GM12878 (cell line): ENCODE measurements around the gene SORCS1. TPM values are rescaled to one million over a fixed set of nuclear protein-coding genes. Genes with fewer than 3 reads are reported as not detected.
A peak's percentile ranks its signal among the peaks of the same experiment; 100 is the strongest.

Experiments
- ATAC-seq: fragments of 200-7000 bp; cut with Tn5 transposase; 3 replicates; pipeline ENCODE4 v1.9.1; 2020; ENCODE audit warnings: mild to moderate bottlenecking, moderate library complexity
- BruUV-seq: library from RNA; stranded (reverse); fragments of 400-500 nt; replicated peaks from 2 replicates; lab custom pipeline; 2021; lab: Mats Ljungman, UMichigan
- CTCF ChIA-PET: fragments of 300-600 bp; sonication (Branson Sonifier 250); formaldehyde crosslinking; extraction: SDS; loops from one replicate; lab custom pipeline; 2021; ENCODE audit warnings: inconsistent platforms; lab: Yijun Ruan, JAX
- POLR2A ChIA-PET: fragments of 350-600 bp; formaldehyde crosslinking; extraction: SDS; loops from one replicate; lab custom pipeline; 2021; ENCODE audit warnings: inconsistent platforms; lab: Charles Lee
- RAD21 ChIA-PET: fragments of 300-600 bp; sonication (Branson Sonifier 250); formaldehyde crosslinking; loops from one replicate; lab custom pipeline; 2023; ENCODE audit warnings: antibody characterized with exemption; ENCODE audit not compliant: unreplicated experiment; lab: Charles Lee
- SMC1A ChIA-PET: fragments of 300-600 bp; sonication (Branson Sonifier 250); formaldehyde crosslinking; loops from one replicate; lab custom pipeline; 2023; ENCODE audit not compliant: unreplicated experiment, uncharacterized antibody; lab: Charles Lee
- DNase-seq: peaks from one replicate; pipeline ENCODE4 v3.0.0-alpha.2; 2011; ENCODE audit warnings: low read depth, low spot score
- FAIRE-seq: peaks from 3 replicates; lab custom pipeline; 2011; peaks lifted over from hg19 to GRCh38; lab: Jason Lieb, UNC
- H2AFZ ChIP-seq: 2 replicates; pipeline ENCODE4 v1.6.0; 2011; ENCODE audit warnings: low read depth, low read length, control low read depth; ENCODE audit not compliant: control insufficient read depth
- H3K27ac ChIP-seq: 2 replicates; pipeline ENCODE4 v1.5.1; 2011; ENCODE audit warnings: control low read depth; ENCODE audit not compliant: control insufficient read depth, insufficient read depth
- H3K27me3 ChIP-seq, 2 experiments: replicated peaks in 1 of 2; 2 replicates each; pipeline versions ENCODE4 v1.6.0 to v1.6.1; 2011; ENCODE audit warnings: low read length in 1 of 2; ENCODE audit not compliant: control insufficient read depth in 2 of 2, insufficient read depth in 2 of 2
- H3K36me3 ChIP-seq, 2 experiments: 2 replicates each; pipeline ENCODE4 v1.5.1; 2011; ENCODE audit warnings: low read length in 1 of 2; ENCODE audit not compliant: control insufficient read depth in 2 of 2, insufficient read depth in 2 of 2
- H3K4me1 ChIP-seq: 2 replicates; pipeline ENCODE4 v1.6.1; 2011; ENCODE audit warnings: mild to moderate bottlenecking, low read length, moderate library complexity, mixed read lengths; ENCODE audit not compliant: control insufficient read depth, insufficient read depth
- H3K4me2 ChIP-seq: 2 replicates; pipeline ENCODE4 v1.6.0; 2011; ENCODE audit warnings: control low read depth; ENCODE audit not compliant: control insufficient read depth, insufficient read depth
- H3K4me3 ChIP-seq: fragments of 200-600 bp; sonication (generic); 2 replicates; pipeline ENCODE4 v1.5.1; 2016
- H3K79me2 ChIP-seq: 2 replicates; pipeline ENCODE4 v1.6.0; 2011; ENCODE audit warnings: low read length; ENCODE audit not compliant: control insufficient read depth, insufficient read depth
- H3K9ac ChIP-seq: 2 replicates; pipeline ENCODE4 v1.8.0; 2011; ENCODE audit warnings: low read length, control low read depth, mixed read lengths; ENCODE audit not compliant: control insufficient read depth, insufficient read depth
- H3K9me3 ChIP-seq: replicated peaks from 3 replicates; pipeline ENCODE4 v1.5.1; 2011; ENCODE audit warnings: mild to moderate bottlenecking, low read length; ENCODE audit not compliant: control insufficient read depth, insufficient read depth
- H4K20me1 ChIP-seq: 2 replicates; pipeline ENCODE4 v1.6.0; 2011; ENCODE audit not compliant: control insufficient read depth, insufficient read depth
- BACH1 ChIP-seq: fragments of 450-650 bp; IDR thresholded peaks from 2 replicates; pipeline ENCODE4 v1.6.1; 2017; ENCODE audit warnings: mild to moderate bottlenecking, borderline replicate concordance
- CREM ChIP-seq: IDR thresholded peaks from 2 replicates; pipeline ENCODE4 v1.6.1; 2014; ENCODE audit warnings: antibody characterized with exemption, low read depth
- CTCF ChIP-seq, 3 experiments: IDR thresholded peaks in 2 of 3; conservative IDR thresholded peaks in 1 of 3; 2 replicates each; pipeline ENCODE4 v1.5.1; 2011; ENCODE audit warnings: low read depth in 3 of 3, low read length in 3 of 3, mild to moderate bottlenecking in 3 of 3, control low read depth in 2 of 3, moderate library complexity in 2 of 3, inconsistent platforms in 1 of 3, mixed read lengths in 1 of 3; ENCODE audit not compliant: control insufficient read depth in 2 of 3, insufficient read depth in 1 of 3; ENCODE audit errors: extremely low read depth in 1 of 3
- EGR1 ChIP-seq, 2 experiments: IDR thresholded peaks; 1 replicate in 1 of 2; 2 replicates in 1 of 2; pipeline ENCODE4 v1.6.1; 2011 to 2012; ENCODE audit warnings: low read depth in 2 of 2, low read length in 2 of 2, borderline replicate concordance in 1 of 2, mild to moderate bottlenecking in 1 of 2, moderate library complexity in 1 of 2
- FOS ChIP-seq: IDR thresholded peaks from 3 replicates; pipeline ENCODE4 v1.6.1; 2011; ENCODE audit warnings: borderline replicate concordance; ENCODE audit not compliant: insufficient read length; ENCODE audit errors: extremely low read depth
- HCFC1 ChIP-seq: fragments of 150-350 bp; IDR thresholded peaks from 2 replicates; pipeline ENCODE4 v1.6.1; 2014; ENCODE audit warnings: low read length
- KAT2A ChIP-seq: conservative IDR thresholded peaks from 2 replicates; pipeline ENCODE4 v1.6.1; 2011; ENCODE audit warnings: low read depth, low read length; ENCODE audit not compliant: control insufficient read depth
- LARP7 ChIP-seq: fragments of 450-650 bp; IDR thresholded peaks from 2 replicates; pipeline ENCODE4 v1.6.1; 2017; ENCODE audit warnings: mild to moderate bottlenecking
- MXI1 ChIP-seq: fragments of 150-350 bp; IDR thresholded peaks from 2 replicates; pipeline ENCODE4 v1.6.1; 2011; ENCODE audit warnings: low read depth, mild to moderate bottlenecking, inconsistent platforms, low read length, improper control_type of control experiment
- PAX5 ChIP-seq: IDR thresholded peaks from 2 replicates; pipeline ENCODE4 v1.6.1; 2011; ENCODE audit warnings: low read depth, low read length, borderline replicate concordance
- PAX8 ChIP-seq: fragments of 450-650 bp; IDR thresholded peaks from 2 replicates; pipeline ENCODE4 v1.6.1; 2017; ENCODE audit warnings: mild to moderate bottlenecking, moderate library complexity
- RAD21 ChIP-seq: IDR thresholded peaks from 2 replicates; pipeline ENCODE4 v1.6.1; 2011; ENCODE audit warnings: mild to moderate bottlenecking, low read depth, low read length, moderate library complexity; ENCODE audit not compliant: insufficient read depth
- RB1 ChIP-seq: fragments of 450-650 bp; formaldehyde crosslinking; IDR thresholded peaks from 2 replicates; pipeline ENCODE4 v1.6.1; 2017; ENCODE audit warnings: mild to moderate bottlenecking, borderline replicate concordance
- SMC3 ChIP-seq: IDR thresholded peaks from 2 replicates; pipeline ENCODE4 v1.6.1; 2011; ENCODE audit warnings: low read length, improper control_type of control experiment, borderline replicate concordance
- TCF3 ChIP-seq: IDR thresholded peaks from 2 replicates; pipeline ENCODE4 v1.6.1; 2012; ENCODE audit warnings: low read depth, mild to moderate bottlenecking, low read length, borderline replicate concordance; ENCODE audit not compliant: insufficient read depth
- YY1 ChIP-seq: IDR thresholded peaks from 2 replicates; pipeline ENCODE4 v1.6.1; 2011; ENCODE audit warnings: low read depth, mild to moderate bottlenecking, low read length
- WGBS: methylation state at CpG from one replicate; pipeline ENCODE4 v1.1.6; 2016; ENCODE audit warnings: low lambda C conversion rate; ENCODE audit not compliant: insufficient replicate concordance, insufficient coverage; ENCODE audit errors: missing lambda C conversion rate; 5-methylcytosine and 5-hydroxymethylcytosine counted together
- in situ Hi-C: fragments of 300-500 bp; cut with MboI; formaldehyde crosslinking; loops from 9 replicates; pipeline ENCODE4 v1.14.3; 2018; ENCODE audit warnings: mixed read lengths
- intact Hi-C: fragments of 100-400 bp; cut with micrococcal nuclease; formaldehyde crosslinking; loops from one replicate; pipeline ENCODE4 v1.14.2; 2022; ENCODE audit not compliant: unreplicated experiment
- polyA plus RNA-seq, 11 experiments: library from polyadenylated mRNA; depleted of rRNA in 4 of 11; unstranded in 6 of 11; stranded (reverse) in 5 of 11; fragments of >200 nt; fragmentation: Nextera tagmentation in 4 of 11; fragmentation: Illumina TruSeq in 1 of 11; extraction: Ambion mirVana in 4 of 11; extraction: Trizol in 1 of 11; gene quantifications; 1 replicate in 1 of 11; 2 replicates in 10 of 11; pipeline versions ENCODE4 v1.2.1 to v1.2.3, GENCODE V29; 2011 to 2016; ENCODE audit warnings: inconsistent platforms in 2 of 11, missing spikeins in 2 of 11, low read depth in 1 of 11
- total RNA-seq, 4 experiments: library from RNA; depleted of rRNA in 3 of 4; stranded (reverse); fragments of >200 nt in 3 of 4; fragmentation: Illumina TruSeq in 1 of 4; extraction: Trizol in 1 of 4; gene quantifications; 2 replicates each; pipeline versions ENCODE4 v1.2.1 to v1.2.3, GENCODE V29; 2013 to 2021

The SORCS1 gene
- total and polyA plus RNA-seq, 10 of the 15 experiments (the other 5 are each of a cell fraction or from before 2014, with no cell fraction given) = 0.02 to 9.6 (median 0.06) TPM; not detected in 3

- Histone ChIP-seq H3K9ac (no peak overlapping the region), H3K36me3 (no peaks in the 10 kb centered on the region), H3K4me2 (no peak overlapping the region), H3K4me1 (no peaks in the 10 kb centered on the region), H3K9me3 (no peaks in the 10 kb centered on the region), H4K20me1 (no peaks in the 10 kb centered on the region), H2AFZ (no peak overlapping the region), H3K79me2 (no peaks in the 10 kb centered on the region), H3K4me3 (no peak overlapping the region), H3K27ac (no peak overlapping the region), H3K27me3 (no peaks in the 10 kb centered on the region; a peak in 1 of 4 replicates)
- TF ChIP-seq KAT2A (no peak), PAX8 (no peak), YY1 (peak; percentile 40; the same call in 1 of the 2 replicates), CREM (no peak), SMC3 (peak; percentile 73), HCFC1 (no peak), MXI1 (no peak), BACH1 (no peak), FOS (no peak), EGR1 (IDR thresholded peaks at IDR 0.05; ENCODE audit: borderline replicate concordance in 1 of 2, low read depth in 2 of 2, low read length in 2 of 2) (no peak), CTCF (IDR thresholded peaks at IDR 0.05 in 2 of 3, conservative IDR thresholded peaks at IDR 0.05 in 1 of 3; ENCODE audit: control insufficient read depth in 2 of 3, extremely low read depth in 1 of 3, insufficient read depth in 1 of 3, low read depth in 3 of 3, low read length in 3 of 3) (peak; percentile 76 to 83 (median 78)), RB1 (no peak), RAD21 (peak; percentile 86), LARP7 (no peak), PAX5 (no peak), TCF3 (no peak)
- DNase-seq = no peak
- 21% methylated on average over 9 of the region's 9 CpGs for WGBS
- peak; percentile 94 for FAIRE-seq
- ChIA-PET RAD21 (interaction anchor here (0.6 to 3.0 kb wide), 16 partner anchors 9 to 1499 kb away, joined by 3 to 26 read pairs (median 4); no protein-coding TSS in a partner anchor), SMC1A (interaction anchor here (0.6 to 4.7 kb wide), 29 partner anchors 8 to 1839 kb away, joined by 3 to 27 read pairs (median 5); no protein-coding TSS in a partner anchor), POLR2A (no interaction called here), CTCF (interaction anchor here (0.6 to 6.1 kb wide), 60 partner anchors 9 to 1839 kb away, joined by 3 to 62 read pairs (median 3); no protein-coding TSS in a partner anchor)
- ATAC-seq = peak; percentile 94
- in situ Hi-C loops (loop anchor here (10.0 kb wide), 1 partner anchor 279 kb away; no protein-coding TSS in a partner anchor), intact Hi-C loops (loop anchor here (1.0 to 10.0 kb wide), 6 partner anchors 90 to 1837 kb away; no protein-coding TSS in a partner anchor)
- no TSS peak for BruUV-seq
Measured at GRCh38 chr10:106705681-106706100, 458.8 kb downstream of the SORCS1 start.
